Calu3 (cell line): Measurements from ENCODE around the gene CLIC3. TPM values are rescaled to one million over a fixed set of nuclear protein-coding genes. Genes with fewer than 3 reads are reported as not detected.

Experiments used
- BruUV-seq: library from RNA; stranded (reverse); fragments of 400-500 nt; replicated peaks from 2 replicates; lab custom pipeline; 2021; lab: Mats Ljungman, UMichigan
- CTCF ChIA-PET: fragments of 300-600 bp; sonication (Branson Sonifier 250); formaldehyde crosslinking; loops from one replicate; lab custom pipeline; 2022; ENCODE audit warnings: antibody characterized with exemption; lab: Charles Lee
- DNase-seq: peaks from one replicate; pipeline ENCODE4 v3.0.0; 2022
- H3K27ac Mint-ChIP-seq: one replicate; pipeline ENCODE4 v1.8.0; 2022; ENCODE audit warnings: mixed read lengths; ENCODE audit not compliant: unreplicated experiment
- H3K27me3 Mint-ChIP-seq: one replicate; pipeline ENCODE4 v1.8.0; 2022; ENCODE audit warnings: mixed read lengths; ENCODE audit not compliant: unreplicated experiment
- H3K36me3 Mint-ChIP-seq: one replicate; pipeline ENCODE4 v1.8.0; 2022; ENCODE audit warnings: mild to moderate bottlenecking, moderate library complexity, mixed read lengths; ENCODE audit not compliant: insufficient read depth, unreplicated experiment
- H3K4me1 Mint-ChIP-seq: one replicate; pipeline ENCODE4 v1.8.0; 2022; ENCODE audit warnings: mild to moderate bottlenecking, low read depth, mixed read lengths; ENCODE audit not compliant: unreplicated experiment
- H3K4me3 Mint-ChIP-seq: one replicate; pipeline ENCODE4 v1.8.0; 2022; ENCODE audit warnings: mild to moderate bottlenecking, low read depth, moderate library complexity, mixed read lengths; ENCODE audit not compliant: unreplicated experiment
- H3K9me3 Mint-ChIP-seq: one replicate; pipeline ENCODE4 v1.8.0; 2022; ENCODE audit warnings: low read depth, mixed read lengths; ENCODE audit not compliant: unreplicated experiment
- intact Hi-C: fragments of 100-400 bp; cut with micrococcal nuclease; formaldehyde crosslinking; loops from one replicate; pipeline ENCODE4 v1.10.0; 2022; ENCODE audit not compliant: unreplicated experiment
- total RNA-seq: library from RNA; stranded (reverse); gene quantifications from 2 replicates; pipeline ENCODE4 v1.2.3, GENCODE V29; 2022
- TF ChIP-seq, protein P1 (sequence below): fragments of 200-600 bp; IDR thresholded peaks from one replicate; pipeline ENCODE4 v1.8.0; 2022; ENCODE audit warnings: antibody characterized with exemption; ENCODE audit not compliant: unreplicated experiment

Gene CLIC3
- total RNA-seq, 1 experiment from 2014 or later = 0.35 TPM

DNA sequence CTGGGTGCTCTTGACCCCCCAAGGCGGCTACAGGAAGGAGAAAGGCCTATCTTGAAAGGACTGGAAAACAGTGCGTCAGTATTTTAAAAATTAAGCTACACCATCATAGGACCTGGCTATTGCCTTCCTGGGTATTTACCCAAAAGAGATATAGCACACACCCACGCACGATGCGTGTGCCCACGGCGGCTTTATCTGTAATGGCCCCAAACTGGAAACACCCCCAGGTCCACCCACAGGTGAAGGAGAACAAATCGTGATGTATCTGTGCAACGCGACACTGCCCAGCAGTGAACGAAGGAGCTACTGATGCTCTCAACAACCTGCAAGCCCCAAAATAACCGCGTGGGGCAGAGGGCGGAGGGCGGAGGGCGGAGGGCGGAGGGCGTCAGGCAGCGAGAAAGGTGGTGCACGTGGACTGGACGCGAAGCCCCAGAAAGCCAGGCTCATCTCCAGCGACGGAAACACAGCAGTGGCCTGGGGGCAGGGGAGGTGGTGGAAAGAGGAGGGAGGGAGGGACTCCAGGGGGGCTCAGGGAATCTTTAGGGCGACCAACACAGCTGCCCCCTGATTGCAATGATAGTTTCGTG, 31.4 kb downstream of the CLIC3 start:
- CTCF ChIA-PET = interaction anchor here (1.1 kb wide), 1 partner anchor 17 kb away, joined by 3 read pairs; no protein-coding TSS in a partner anchor
- no peak for DNase-seq
- intact Hi-C loops = no loop called here
- no peaks in the 10 kb centered on the region for H3K27me3 Mint-ChIP-seq
- no TSS peak for BruUV-seq
- no peaks in the 10 kb centered on the region for H3K9me3 Mint-ChIP-seq
- TF ChIP-seq, protein P1, sequence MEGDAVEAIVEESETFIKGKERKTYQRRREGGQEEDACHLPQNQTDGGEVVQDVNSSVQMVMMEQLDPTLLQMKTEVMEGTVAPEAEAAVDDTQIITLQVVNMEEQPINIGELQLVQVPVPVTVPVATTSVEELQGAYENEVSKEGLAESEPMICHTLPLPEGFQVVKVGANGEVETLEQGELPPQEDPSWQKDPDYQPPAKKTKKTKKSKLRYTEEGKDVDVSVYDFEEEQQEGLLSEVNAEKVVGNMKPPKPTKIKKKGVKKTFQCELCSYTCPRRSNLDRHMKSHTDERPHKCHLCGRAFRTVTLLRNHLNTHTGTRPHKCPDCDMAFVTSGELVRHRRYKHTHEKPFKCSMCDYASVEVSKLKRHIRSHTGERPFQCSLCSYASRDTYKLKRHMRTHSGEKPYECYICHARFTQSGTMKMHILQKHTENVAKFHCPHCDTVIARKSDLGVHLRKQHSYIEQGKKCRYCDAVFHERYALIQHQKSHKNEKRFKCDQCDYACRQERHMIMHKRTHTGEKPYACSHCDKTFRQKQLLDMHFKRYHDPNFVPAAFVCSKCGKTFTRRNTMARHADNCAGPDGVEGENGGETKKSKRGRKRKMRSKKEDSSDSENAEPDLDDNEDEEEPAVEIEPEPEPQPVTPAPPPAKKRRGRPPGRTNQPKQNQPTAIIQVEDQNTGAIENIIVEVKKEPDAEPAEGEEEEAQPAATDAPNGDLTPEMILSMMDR = no peak
- H3K4me3 Mint-ChIP-seq = no peak overlapping the region
- H3K36me3 Mint-ChIP-seq = peaks cover 11% of the 10 kb centered on the region
- no peaks in the 10 kb centered on the region for H3K4me1 Mint-ChIP-seq
- H3K27ac Mint-ChIP-seq = no peak overlapping the region

DNA sequence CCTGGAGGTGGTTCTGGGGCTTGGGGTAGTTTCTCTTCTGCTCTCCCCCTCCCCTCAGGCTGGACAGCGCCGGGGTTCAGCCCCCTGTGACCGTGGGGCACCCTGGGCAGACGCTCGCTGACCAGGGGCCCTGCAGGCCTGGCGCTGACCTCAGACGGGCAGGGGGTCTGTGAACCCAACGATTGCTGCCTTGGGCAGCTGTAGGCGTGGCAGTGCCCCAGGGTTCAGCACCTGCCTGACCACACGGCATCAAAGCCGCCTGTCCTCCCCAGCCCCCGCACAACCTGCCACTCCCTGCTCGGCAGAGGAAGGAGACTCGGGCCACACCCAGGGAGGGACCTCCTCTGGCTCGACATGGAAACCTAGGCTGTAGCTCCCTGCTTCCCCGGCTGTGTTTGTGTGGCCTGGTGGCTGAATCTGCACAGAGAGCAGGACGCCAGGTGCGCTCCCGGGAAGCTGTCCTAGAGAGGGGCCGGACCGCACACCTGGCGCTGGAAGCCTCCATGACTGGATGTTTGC, 32.1 kb downstream of the CLIC3 start:
- Mint-ChIP-seq H3K27ac (no peak overlapping the region), H3K27me3 (no peaks in the 10 kb centered on the region), H3K4me1 (no peaks in the 10 kb centered on the region), H3K9me3 (no peaks in the 10 kb centered on the region), H3K4me3 (no peak overlapping the region), H3K36me3 (peaks cover 11% of the 10 kb centered on the region)
- peak; percentile 51 for DNase-seq
- intact Hi-C loops = no loop called here
- TF ChIP-seq, protein P1 = no peak
- BruUV-seq = no TSS peak
- CTCF ChIA-PET = no interaction called here

DNA sequence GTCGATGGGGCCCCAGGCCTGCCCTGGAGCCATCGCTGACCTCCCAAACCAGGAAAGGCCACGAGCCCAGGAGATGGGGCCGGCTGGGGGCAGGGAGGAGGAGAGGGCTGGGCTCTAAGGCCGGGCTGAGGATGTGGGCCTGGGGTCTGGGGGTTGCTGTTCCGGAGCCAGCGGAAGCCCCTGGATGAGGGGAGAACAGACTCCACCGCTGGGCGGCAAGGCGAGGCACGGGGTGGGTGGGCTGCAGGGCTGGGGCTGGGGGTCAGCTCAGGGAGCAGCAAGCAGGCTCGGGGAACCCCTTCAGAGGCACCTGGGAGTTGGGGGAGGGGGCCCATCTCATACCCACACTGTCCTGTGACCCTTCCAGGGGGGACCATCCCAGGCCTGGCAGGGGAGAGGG, 32.6 kb downstream of the CLIC3 start:
- Mint-ChIP-seq H3K27ac (no peak overlapping the region), H3K4me1 (no peaks in the 10 kb centered on the region), H3K9me3 (no peaks in the 10 kb centered on the region), H3K4me3 (no peak overlapping the region), H3K36me3 (peaks cover 11% of the 10 kb centered on the region), H3K27me3 (no peaks in the 10 kb centered on the region)
- intact Hi-C loops = no loop called here
- TF ChIP-seq, protein P1 = no peak
- DNase-seq = no peak
- CTCF ChIA-PET = no interaction called here
- BruUV-seq = no TSS peak

DNA sequence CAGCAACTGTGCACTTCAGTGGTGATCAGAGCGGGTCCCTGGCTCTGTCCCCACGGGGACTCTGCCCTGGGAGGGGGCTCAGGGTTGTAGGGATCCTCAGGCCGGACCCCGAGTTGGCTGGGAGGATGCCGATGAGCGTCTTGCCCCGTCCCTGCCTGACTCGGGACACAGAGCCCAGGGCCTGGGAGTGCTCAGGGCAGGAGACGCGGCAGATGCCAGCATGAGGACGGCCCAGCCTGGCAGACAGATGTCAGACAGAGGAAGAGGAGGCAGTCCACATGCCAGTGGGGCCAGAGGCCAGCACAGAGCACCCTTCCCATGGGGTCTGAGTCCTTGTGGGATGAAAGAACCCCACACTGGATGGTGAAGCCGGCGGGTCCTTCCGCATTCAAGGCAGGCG, 33.0 kb downstream of the CLIC3 start:
- TF ChIP-seq, protein P1 = no peak
- no peaks in the 10 kb centered on the region for H3K27me3 Mint-ChIP-seq
- CTCF ChIA-PET = no interaction called here
- no TSS peak for BruUV-seq
- no peak overlapping the region for H3K27ac Mint-ChIP-seq
- peaks cover 11% of the 10 kb centered on the region for H3K36me3 Mint-ChIP-seq
- no peak overlapping the region for H3K4me3 Mint-ChIP-seq
- no peaks in the 10 kb centered on the region for H3K9me3 Mint-ChIP-seq
- H3K4me1 Mint-ChIP-seq = no peaks in the 10 kb centered on the region
- no peak for DNase-seq
- intact Hi-C loops = no loop called here
